GM12878 (cell line): ENCODE results near the gene CNTNAP2.

ENCODE experiments used
- ATF7 ChIP-seq: fragments of 450-650 bp; IDR thresholded peaks from 2 replicates; pipeline ENCODE4 v1.6.1; 2016; ENCODE audit warnings: low read depth, mild to moderate bottlenecking
- BRCA1 ChIP-seq: IDR thresholded peaks from 2 replicates; pipeline ENCODE4 v1.6.1; 2011; ENCODE audit warnings: low read depth, low read length, improper control_type of control experiment
- EZH2 ChIP-seq: IDR thresholded peaks from 2 replicates; pipeline ENCODE4 v1.6.1; 2012; ENCODE audit warnings: low read depth, mild to moderate bottlenecking, control low read depth, inconsistent platforms, low read length, borderline replicate concordance; ENCODE audit not compliant: control insufficient read depth
- RFX5 ChIP-seq: IDR thresholded peaks from 2 replicates; pipeline ENCODE4 v1.6.1; 2011; ENCODE audit warnings: low read depth, low read length, improper control_type of control experiment

GRCh38 chr7:146889806-146890555 is 773.4 kb downstream of the CNTNAP2 start:
- TF ChIP-seq ATF7 (no peak), BRCA1 (no peak), EZH2 (no peak), RFX5 (no peak)
